Activated naive CD4-positive, alpha-beta T cell treated with Interleukin-2 at 50 U/mL for 16 hours (primary cell): ENCODE measurements around the gene DNAJC3.
"Not testable (repeated sequence)": the region's sequence is repeated elsewhere in the genome, so short reads cannot be mapped to it uniquely, and the experiment has no call there.

Source experiments
- DNase-seq: peaks from one replicate; pipeline ENCODE4 v3.0.0-alpha.2; 2020

DNAJC3 gene

GRCh38 chr13:95676762-95677563 is at the start of gene DNAJC3:
Gene DNAJC3, plus strand, starts transcription at chr13:95677139. Its CDS starts 117 bp downstream, at chr13:95677256.
- DNase-seq = peak; percentile 99

GRCh38 chr13:95627590-95627989 is 49.3 kb upstream of the DNAJC3 start:
- no peak for DNase-seq

GRCh38 chr13:95628488-95628887 is 48.5 kb upstream of the DNAJC3 start:
- DNase-seq = no peak

- DNase-seq = no peak
Observed at GRCh38 chr13:95629071-95629470, 47.9 kb upstream of the DNAJC3 start.

GRCh38 chr13:95630593-95630992 is 46.3 kb upstream of the DNAJC3 start:
- DNase-seq = no peak

- no peak for DNase-seq
Observed at GRCh38 chr13:95636853-95637252, 40.1 kb upstream of the DNAJC3 start.

- DNase-seq = no peak
Observed at GRCh38 chr13:95641291-95642027, 35.5 kb upstream of the DNAJC3 start.

- no peak for DNase-seq
Observed at GRCh38 chr13:95642028-95642621, 34.8 kb upstream of the DNAJC3 start.

- DNase-seq = no peak
Observed at GRCh38 chr13:95642999-95643398, 33.9 kb upstream of the DNAJC3 start.

GRCh38 chr13:95643571-95643935 is 33.4 kb upstream of the DNAJC3 start:
- DNase-seq = no peak

- no peak for DNase-seq
Observed at GRCh38 chr13:95643936-95644598, 32.9 kb upstream of the DNAJC3 start.

GRCh38 chr13:95644601-95645052 is 32.3 kb upstream of the DNAJC3 start, which contains the start of gene DZIP1:
Gene DZIP1, minus strand, starts transcription at chr13:95644706. Its CDS starts 2,677 bp downstream, at chr13:95642029.
- no peak for DNase-seq

- DNase-seq = no peak
Observed at GRCh38 chr13:95647321-95647720, 29.6 kb upstream of the DNAJC3 start.

GRCh38 chr13:95650696-95651095 is 26.2 kb upstream of the DNAJC3 start:
- DNase-seq = no peak

- DNase-seq = no peak
Observed at GRCh38 chr13:95652244-95652764, 24.6 kb upstream of the DNAJC3 start.

- no peak for DNase-seq
Observed at GRCh38 chr13:95652821-95653220, 24.1 kb upstream of the DNAJC3 start.

GRCh38 chr13:95656386-95657015 is 20.4 kb upstream of the DNAJC3 start:
- no peak for DNase-seq

GRCh38 chr13:95659500-95659899 is 17.4 kb upstream of the DNAJC3 start:
- DNase-seq = no peak

- no peak for DNase-seq
Observed at GRCh38 chr13:95660981-95661581, 15.9 kb upstream of the DNAJC3 start.

- not testable (repeated sequence) for DNase-seq
Observed at GRCh38 chr13:95667235-95667634, 9.7 kb upstream of the DNAJC3 start.

- no peak for DNase-seq
Observed at GRCh38 chr13:95671597-95671996, 5.3 kb upstream of the DNAJC3 start.
